DMS153 treated with DMSO at 0.1 percent for 48 hours (cell line): ENCODE measurements around the gene MANBA.
"Not testable (repeated sequence)": the region's sequence is repeated elsewhere in the genome, so short reads cannot be mapped to it uniquely, and the experiment has no call there.

Experiments used
- DNase-seq: peaks from one replicate; lab custom pipeline; 2025; ENCODE audit not compliant: unreplicated experiment; lab: John Stamatoyannopoulos, UW

The MANBA gene

GRCh38 chr4:102725229-102725628 lies 35.5 kb downstream of the MANBA start:
- no peak for DNase-seq

- no peak for DNase-seq
Measured at GRCh38 chr4:102723511-102723910, 37.3 kb downstream of the MANBA start.

- no peak for DNase-seq
Measured at GRCh38 chr4:102722740-102723139, 38.0 kb downstream of the MANBA start.

- DNase-seq, result not testable (repeated sequence)
Measured at GRCh38 chr4:102718833-102719575, 41.8 kb downstream of the MANBA start.

- no peak for DNase-seq
Measured at GRCh38 chr4:102717448-102718092, 43.2 kb downstream of the MANBA start.

GRCh38 chr4:102715057-102715456 lies 45.7 kb downstream of the MANBA start:
- DNase-seq, result no peak

- DNase-seq, result not testable (repeated sequence)
Measured at GRCh38 chr4:102713774-102714173, 47.0 kb downstream of the MANBA start.

GRCh38 chr4:102713096-102713495 lies 47.7 kb downstream of the MANBA start:
- DNase-seq, result no peak

GRCh38 chr4:102710986-102711385 lies 49.8 kb downstream of the MANBA start:
- DNase-seq, result no peak

- DNase-seq, result not testable (repeated sequence)
Measured at GRCh38 chr4:102709060-102709459, 51.7 kb downstream of the MANBA start.

- DNase-seq, result no peak
Measured at GRCh38 chr4:102707150-102707549, 53.6 kb downstream of the MANBA start.

GRCh38 chr4:102705391-102705935 lies 55.3 kb downstream of the MANBA start:
- DNase-seq, result no peak

GRCh38 chr4:102696758-102697157 lies 64.0 kb downstream of the MANBA start:
- DNase-seq, result no peak

- no peak for DNase-seq
Measured at GRCh38 chr4:102694791-102695190, 66.0 kb downstream of the MANBA start.

- no peak for DNase-seq
Measured at GRCh38 chr4:102693861-102694260, 66.9 kb downstream of the MANBA start.

- DNase-seq, result no peak
Measured at GRCh38 chr4:102693262-102693850, 67.4 kb downstream of the MANBA start.

- DNase-seq, result no peak
Measured at GRCh38 chr4:102692474-102692873, 68.3 kb downstream of the MANBA start.

GRCh38 chr4:102687982-102688433 lies 72.8 kb downstream of the MANBA start:
- DNase-seq, result no peak

- no peak for DNase-seq
Measured at GRCh38 chr4:102687373-102687981, 73.3 kb downstream of the MANBA start.

GRCh38 chr4:102685768-102686167 lies 75.0 kb downstream of the MANBA start:
- DNase-seq, result no peak

GRCh38 chr4:102684610-102685052 lies 76.1 kb downstream of the MANBA start:
- DNase-seq, result no peak
